Activated T-cell treated with anti-CD3 and anti-CD28 coated beads, Interleukin-2, amount 50 U/mL, for 24 hours (primary cell): Measurements from ENCODE around the gene FOXL3.
"Not testable (repeated sequence)": the region's sequence is repeated elsewhere in the genome, so short reads cannot be mapped to it uniquely, and the experiment has no call there.

Experiments
- DNase-seq: peaks from one replicate; pipeline ENCODE4 v3.0.0-alpha.2; 2020
- H3K27ac Mint-ChIP-seq: 2 replicates; pipeline ENCODE4 v1.8.0; 2020; ENCODE audit warnings: mild to moderate bottlenecking, mixed read lengths
- H3K27me3 Mint-ChIP-seq: 2 replicates; pipeline ENCODE4 v1.8.0; 2020; ENCODE audit warnings: mixed read lengths
- H3K36me3 Mint-ChIP-seq: 2 replicates; pipeline ENCODE4 v1.8.0; 2020; ENCODE audit warnings: low read depth, mixed read lengths
- H3K4me1 Mint-ChIP-seq: 2 replicates; pipeline ENCODE4 v1.8.0; 2020; ENCODE audit warnings: low read depth, mixed read lengths
- H3K4me3 Mint-ChIP-seq: 2 replicates; pipeline ENCODE4 v1.8.0; 2020; ENCODE audit warnings: mild to moderate bottlenecking, moderate library complexity, mixed read lengths
- H3K9me3 Mint-ChIP-seq: 2 replicates; pipeline ENCODE4 v1.8.0; 2020; ENCODE audit warnings: mixed read lengths

The FOXL3 gene

GRCh38 chr7:260441-261281 lies 29.3 kb upstream of the FOXL3 start:
- Mint-ChIP-seq H3K4me1 (no peaks in the 10 kb centered on the region), H3K4me3 (no peak overlapping the region), H3K9me3 (no peaks in the 10 kb centered on the region), H3K36me3 (no peaks in the 10 kb centered on the region), H3K27me3 (no peaks in the 10 kb centered on the region), H3K27ac (no peak overlapping the region)
- DNase-seq = no peak

- H3K4me1 Mint-ChIP-seq = no peaks in the 10 kb centered on the region
- no peaks in the 10 kb centered on the region for H3K27me3 Mint-ChIP-seq
- H3K36me3 Mint-ChIP-seq = no peaks in the 10 kb centered on the region
- no peak overlapping the region for H3K27ac Mint-ChIP-seq
- no peak for DNase-seq
- no peak overlapping the region for H3K4me3 Mint-ChIP-seq
- H3K9me3 Mint-ChIP-seq = no peaks in the 10 kb centered on the region
These were observed 28.4 kb upstream of the FOXL3 start for GRCh38 chr7:261341-262250.

- Mint-ChIP-seq H3K9me3 (no peaks in the 10 kb centered on the region), H3K36me3 (no peaks in the 10 kb centered on the region), H3K4me1 (no peaks in the 10 kb centered on the region), H3K27ac (no peak overlapping the region), H3K27me3 (no peaks in the 10 kb centered on the region), H3K4me3 (no peak overlapping the region)
- no peak for DNase-seq
These were observed 27.8 kb upstream of the FOXL3 start for GRCh38 chr7:262251-262572.

GRCh38 chr7:262631-263311 lies 27.2 kb upstream of the FOXL3 start:
- DNase-seq = peak; percentile 80
- not testable (repeated sequence) for H3K4me1 Mint-ChIP-seq, H3K27ac Mint-ChIP-seq, H3K36me3 Mint-ChIP-seq, H3K27me3 Mint-ChIP-seq, H3K4me3 Mint-ChIP-seq, H3K9me3 Mint-ChIP-seq

GRCh38 chr7:263483-264351 lies 26.3 kb upstream of the FOXL3 start:
- peak; percentile 70 for DNase-seq
- not testable (repeated sequence) for H3K36me3 Mint-ChIP-seq, H3K27me3 Mint-ChIP-seq, H3K27ac Mint-ChIP-seq, H3K4me3 Mint-ChIP-seq, H3K4me1 Mint-ChIP-seq, H3K9me3 Mint-ChIP-seq

GRCh38 chr7:264541-265191 lies 25.3 kb upstream of the FOXL3 start:
- Mint-ChIP-seq H3K27me3 (no peaks in the 10 kb centered on the region), H3K36me3 (no peaks in the 10 kb centered on the region), H3K9me3 (no peaks in the 10 kb centered on the region), H3K4me1 (no peaks in the 10 kb centered on the region), H3K27ac (no peak overlapping the region), H3K4me3 (no peak overlapping the region)
- DNase-seq = no peak

- no peaks in the 10 kb centered on the region for H3K36me3 Mint-ChIP-seq
- H3K9me3 Mint-ChIP-seq = no peaks in the 10 kb centered on the region
- H3K4me3 Mint-ChIP-seq = no peak overlapping the region
- H3K27ac Mint-ChIP-seq = no peak overlapping the region
- no peak for DNase-seq
- H3K4me1 Mint-ChIP-seq = no peaks in the 10 kb centered on the region
- H3K27me3 Mint-ChIP-seq = no peaks in the 10 kb centered on the region
These were observed 24.6 kb upstream of the FOXL3 start for GRCh38 chr7:265192-265997.

- no peak overlapping the region for H3K27ac Mint-ChIP-seq
- H3K27me3 Mint-ChIP-seq = no peaks in the 10 kb centered on the region
- H3K36me3 Mint-ChIP-seq = no peaks in the 10 kb centered on the region
- H3K4me1 Mint-ChIP-seq = no peaks in the 10 kb centered on the region
- no peaks in the 10 kb centered on the region for H3K9me3 Mint-ChIP-seq
- no peak for DNase-seq
- no peak overlapping the region for H3K4me3 Mint-ChIP-seq
These were observed 23.7 kb upstream of the FOXL3 start for GRCh38 chr7:265998-266850.

GRCh38 chr7:266851-267840 lies 22.8 kb upstream of the FOXL3 start:
- H3K4me3 Mint-ChIP-seq = no peak overlapping the region
- H3K36me3 Mint-ChIP-seq = no peaks in the 10 kb centered on the region
- DNase-seq = no peak
- H3K4me1 Mint-ChIP-seq = no peaks in the 10 kb centered on the region
- H3K27me3 Mint-ChIP-seq = no peaks in the 10 kb centered on the region
- no peak overlapping the region for H3K27ac Mint-ChIP-seq
- H3K9me3 Mint-ChIP-seq = no peaks in the 10 kb centered on the region

- no peaks in the 10 kb centered on the region for H3K27me3 Mint-ChIP-seq
- H3K4me3 Mint-ChIP-seq = no peak overlapping the region
These were observed 21.0 kb upstream of the FOXL3 start for GRCh38 chr7:268991-269390.

GRCh38 chr7:269721-270120 lies 20.2 kb upstream of the FOXL3 start:
- no peaks in the 10 kb centered on the region for H3K36me3 Mint-ChIP-seq

More at GRCh38 chr7:268991-269390, 21.0 kb upstream of the FOXL3 start:
- H3K9me3 Mint-ChIP-seq = peaks cover 9% of the 10 kb centered on the region
- no peaks in the 10 kb centered on the region for H3K36me3 Mint-ChIP-seq
- no peak overlapping the region for H3K27ac Mint-ChIP-seq
- no peak for DNase-seq
- no peaks in the 10 kb centered on the region for H3K4me1 Mint-ChIP-seq

More at GRCh38 chr7:269721-270120, 20.2 kb upstream of the FOXL3 start:
- no peak overlapping the region for H3K4me3 Mint-ChIP-seq
- H3K27ac Mint-ChIP-seq = no peak overlapping the region
- no peak for DNase-seq
- no peaks in the 10 kb centered on the region for H3K27me3 Mint-ChIP-seq
- H3K4me1 Mint-ChIP-seq = no peaks in the 10 kb centered on the region
- H3K9me3 Mint-ChIP-seq = peaks cover 16% of the 10 kb centered on the region
